HCT116 (cell line): ENCODE measurements around the gene AGAP1. TPM values are rescaled to one million over a fixed set of nuclear protein-coding genes. Genes with fewer than 3 reads are reported as not detected.

Experiments used
- ATAC-seq: fragments of 200-7000 bp; cut with Tn5 transposase; 2 replicates; pipeline ENCODE4 v1.9.1; 2020; ENCODE audit warnings: mild to moderate bottlenecking, moderate library complexity
- BruUV-seq: library from RNA; stranded (reverse); fragments of 400-500 nt; replicated peaks from 2 replicates; lab custom pipeline; 2021; lab: Mats Ljungman, UMichigan
- CTCF ChIA-PET: fragments of 300-600 bp; sonication (Branson Sonifier 250); formaldehyde crosslinking; loops from one replicate; lab custom pipeline; 2021; ENCODE audit warnings: antibody characterized with exemption; lab: Charles Lee
- POLR2A ChIA-PET: fragments of 300-600, 350-600 bp; sonication (Branson Sonifier 250); formaldehyde crosslinking; loops from one replicate; lab custom pipeline; 2021; ENCODE audit warnings: antibody characterized with exemption; lab: Charles Lee
- RAD21 ChIA-PET, 2 experiments: fragments of 300-600 bp; sonication (Branson Sonifier 250); formaldehyde crosslinking; loops; one replicate each; lab custom pipeline; 2023; ENCODE audit warnings: low total read pairs in 2 of 2; ENCODE audit not compliant: uncharacterized antibody in 2 of 2, unreplicated experiment in 2 of 2, low non-redundant PET in 1 of 2; lab: Charles Lee
- DNase-seq: peaks from one replicate; pipeline ENCODE4 v3.0.0-alpha.2; 2010; ENCODE audit warnings: low read depth, low spot score
- H2AFZ ChIP-seq: fragments of 200-600 bp; shearing (Covaris generic), sonication (generic); 2 replicates; pipeline ENCODE4 v1.6.1; 2017; ENCODE audit warnings: low read depth, mixed run types, mixed read lengths, antibody characterized with exemption, low read length; ENCODE audit not compliant: poor library complexity, severe bottlenecking
- H3K27ac ChIP-seq: 2 replicates; pipeline ENCODE4 v1.5.1; 2012; ENCODE audit warnings: low read depth, low read length
- H3K27me3 ChIP-seq: fragments of 200-600 bp; sonication (generic); 2 replicates; pipeline ENCODE4 v1.6.1; 2016; ENCODE audit warnings: mixed run types, low read length, mixed read lengths; ENCODE audit not compliant: insufficient read depth
- H3K36me3 ChIP-seq, 2 experiments: fragments of 200-500 bp in 1 of 2; fragments of 200-600 bp in 1 of 2; sonication (Bioruptor generic) in 1 of 2; sonication (generic) in 1 of 2; 2 replicates each; pipeline versions ENCODE4 v1.5.1 to v1.6.1; 2014 to 2016; ENCODE audit warnings: low read length in 2 of 2, inconsistent platforms in 1 of 2, mixed read lengths in 1 of 2, mixed run types in 1 of 2; ENCODE audit not compliant: insufficient read depth in 2 of 2, control insufficient read depth in 1 of 2
- H3K4me1 ChIP-seq, 2 experiments: fragments of 200-600 bp in 1 of 2; sonication (generic) in 1 of 2; 2 replicates each; pipeline versions ENCODE4 v1.5.1 to v1.6.1; 2012 to 2017; ENCODE audit warnings: low read length in 2 of 2, inconsistent platforms in 1 of 2, mild to moderate bottlenecking in 1 of 2, mixed read lengths in 1 of 2, mixed run types in 1 of 2, moderate library complexity in 1 of 2; ENCODE audit not compliant: insufficient read depth in 2 of 2, control insufficient read depth in 1 of 2
- H3K4me2 ChIP-seq: fragments of 200-600 bp; sonication (generic); 2 replicates; pipeline ENCODE4 v1.6.1; 2017; ENCODE audit warnings: mixed run types, low read length, mixed read lengths
- H3K4me3 ChIP-seq, 2 experiments: fragments of 200-600 bp in 1 of 2; sonication (generic) in 1 of 2; replicated peaks in 1 of 2; 2 replicates each; pipeline ENCODE4 v1.5.1; 2011 to 2016; ENCODE audit warnings: low read length in 2 of 2, control low read depth in 1 of 2, low read depth in 1 of 2, mild to moderate bottlenecking in 1 of 2, mixed read lengths in 1 of 2, mixed run types in 1 of 2
- H3K79me2 ChIP-seq: fragments of 200-600 bp; sonication (generic); 2 replicates; pipeline ENCODE4 v1.6.1; 2017; ENCODE audit warnings: mild to moderate bottlenecking, mixed run types, low read length, moderate library complexity, mixed read lengths; ENCODE audit not compliant: insufficient read depth
- H3K9ac ChIP-seq: fragments of 200-600 bp; sonication (generic); 2 replicates; pipeline ENCODE4 v1.6.1; 2016; ENCODE audit warnings: low read length, mixed read lengths
- H3K9me2 ChIP-seq: fragments of 200-600 bp; sonication (generic), shearing (Covaris generic); 2 replicates; pipeline ENCODE4 v1.6.1; 2017; ENCODE audit warnings: mixed run types, mild to moderate bottlenecking, moderate library complexity; ENCODE audit not compliant: insufficient read depth
- H3K9me3 ChIP-seq, 2 experiments: fragments of 200-500 bp in 1 of 2; fragments of 200-600 bp in 1 of 2; sonication (Bioruptor generic) in 1 of 2; sonication (generic) in 1 of 2; 2 replicates each; pipeline ENCODE4 v1.6.1; 2014 to 2017; ENCODE audit warnings: low read length in 2 of 2, mixed read lengths in 2 of 2, inconsistent platforms in 1 of 2, low read depth in 1 of 2, mild to moderate bottlenecking in 1 of 2, mixed run types in 1 of 2, moderate library complexity in 1 of 2; ENCODE audit not compliant: control insufficient read depth in 1 of 2, insufficient read depth in 1 of 2
- H4K20me1 ChIP-seq: fragments of 200-600 bp; sonication (generic), shearing (Covaris generic); 2 replicates; pipeline ENCODE4 v1.6.1; 2017; ENCODE audit warnings: mixed run types, mild to moderate bottlenecking, moderate library complexity; ENCODE audit not compliant: insufficient read depth
- POLR2AphosphoS5 ChIP-seq: IDR thresholded peaks from 2 replicates; pipeline ENCODE4 v1.6.1; 2011; ENCODE audit warnings: mild to moderate bottlenecking, low read depth, low read length, moderate library complexity
- SP1 ChIP-seq: IDR thresholded peaks from 2 replicates; pipeline ENCODE4 v1.6.1; 2012; ENCODE audit warnings: low read depth
- ZFX ChIP-seq: fragments of 450-650 bp; IDR thresholded peaks from 2 replicates; pipeline ENCODE4 v1.6.1; 2017
- ZNF274 ChIP-seq: fragments of 200-500 bp; sonication (Bioruptor generic); IDR thresholded peaks from 2 replicates; pipeline ENCODE4 v1.6.1; 2014; ENCODE audit warnings: mild to moderate bottlenecking, low read depth, low read length, inconsistent platforms
- intact Hi-C: fragments of 100-400 bp; cut with micrococcal nuclease; formaldehyde crosslinking; loops from 2 replicates; pipeline ENCODE4 v1.10.0; 2022
- total RNA-seq: library from RNA; stranded (reverse); gene quantifications from one replicate; pipeline ENCODE4 v1.2.1, GENCODE V29; 2021; ENCODE audit not compliant: unreplicated experiment
- TF ChIP-seq, protein P1 (sequence below): IDR thresholded peaks from 2 replicates; pipeline ENCODE4 v1.6.1; 2012

The AGAP1 gene
- total RNA-seq, 1 experiment from 2014 or later = 43.8 TPM

DNA sequence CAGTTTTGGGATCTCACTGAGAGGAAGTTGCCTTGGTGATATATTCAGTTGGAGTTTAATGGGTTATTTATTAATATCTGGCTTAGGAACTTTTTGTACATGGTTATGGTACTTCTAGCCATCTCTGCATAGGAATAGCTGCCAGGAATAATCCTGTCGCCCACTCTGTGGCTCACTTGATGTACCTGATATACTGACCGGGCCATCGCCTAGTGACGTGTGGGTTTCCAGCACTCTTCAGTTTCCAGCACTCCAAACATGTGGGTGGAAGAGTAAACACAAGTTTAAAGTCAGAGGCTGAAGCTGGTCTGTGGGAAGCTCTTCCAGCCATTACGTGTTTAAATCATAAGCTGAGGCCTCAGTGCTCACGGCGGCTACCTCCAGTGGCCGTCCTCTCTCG, 44.3 kb upstream of the AGAP1 start:
- ChIA-PET POLR2A (no interaction called here), RAD21 (no interaction called here), CTCF (no interaction called here)
- Histone ChIP-seq H3K4me3 (no peak overlapping the region), H3K9ac (no peak overlapping the region), H3K9me2 (no peaks in the 10 kb centered on the region), H3K4me2 (no peak overlapping the region), H2AFZ (no peak overlapping the region), H3K27ac (no peak overlapping the region), H3K27me3 (no peaks in the 10 kb centered on the region), H3K36me3 (no peaks in the 10 kb centered on the region), H3K9me3 (no peaks in the 10 kb centered on the region), H3K4me1 (peaks cover 0 to 6% of the 10 kb centered on the region in 2 experiments; a peak in 2 of 4 replicates), H3K79me2 (no peaks in the 10 kb centered on the region), H4K20me1 (no peaks in the 10 kb centered on the region)
- DNase-seq (no peak), ATAC-seq (no peak)
- intact Hi-C loops = no loop called here
- TF ChIP-seq, protein P1, sequence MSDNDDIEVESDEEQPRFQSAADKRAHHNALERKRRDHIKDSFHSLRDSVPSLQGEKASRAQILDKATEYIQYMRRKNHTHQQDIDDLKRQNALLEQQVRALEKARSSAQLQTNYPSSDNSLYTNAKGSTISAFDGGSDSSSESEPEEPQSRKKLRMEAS = no peak
- BruUV-seq = no TSS peak

DNA sequence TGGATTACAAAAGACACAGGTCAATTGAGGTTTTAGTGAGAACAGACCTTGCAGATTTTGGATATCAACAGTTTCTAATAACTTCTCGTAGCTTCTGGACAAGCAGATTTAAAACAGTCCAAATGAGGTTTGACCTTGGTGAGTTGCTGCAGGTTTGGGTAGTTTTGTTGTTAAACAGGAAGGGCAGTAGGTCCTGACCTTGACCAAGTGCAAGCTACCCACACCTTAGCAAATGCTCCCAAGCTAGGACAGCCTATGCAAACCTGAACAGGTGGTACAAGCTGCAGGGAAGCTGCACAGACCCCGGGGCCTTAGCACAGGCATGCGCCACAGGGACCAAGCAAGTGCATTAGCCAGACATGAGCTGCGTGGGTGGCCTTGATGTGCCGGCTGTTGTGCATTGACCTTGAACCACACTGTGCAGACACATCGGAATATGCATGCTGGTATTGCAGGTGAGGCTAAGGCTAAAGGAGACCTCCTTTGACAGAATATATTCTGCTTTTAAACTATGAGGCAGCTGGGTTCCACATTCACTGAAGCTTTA, 40.2 kb upstream of the AGAP1 start:
- Histone ChIP-seq H3K79me2 (no peaks in the 10 kb centered on the region), H3K4me1 (peaks cover 2 to 4% of the 10 kb centered on the region in 2 experiments), H3K9me3 (no peaks in the 10 kb centered on the region), H4K20me1 (no peaks in the 10 kb centered on the region), H3K36me3 (no peaks in the 10 kb centered on the region), H3K4me2 (no peak overlapping the region), H3K27ac (no peak overlapping the region), H3K27me3 (no peaks in the 10 kb centered on the region), H2AFZ (no peak overlapping the region), H3K9me2 (no peaks in the 10 kb centered on the region), H3K4me3 (no peak overlapping the region), H3K9ac (no peak overlapping the region)
- RAD21 ChIA-PET = no interaction called here
- TF ChIP-seq ZFX (no peak), ZNF274 (no peak), POLR2AphosphoS5 (no peak), SP1 (no peak)
- CTCF ChIA-PET = no interaction called here
- BruUV-seq = no TSS peak
- intact Hi-C loops = no loop called here
- DNase-seq (no peak), ATAC-seq (no peak)
- POLR2A ChIA-PET = interaction anchor here (0.5 kb wide), 1 partner anchor 14 kb away, joined by 3 read pairs; no protein-coding TSS in a partner anchor
